HG03442 (cell line): Measurements from ENCODE around the gene ADCY3.

ENCODE experiments used
- ATAC-seq: cut with Tn5 transposase; IDR thresholded peaks from one replicate; pipeline ENCODE4 v1.9.1; 2021; ENCODE audit warnings: mild to moderate bottlenecking, moderate library complexity; ENCODE audit not compliant: unreplicated experiment

Gene ADCY3

GRCh38 chr2:24877646-24878045 lies 42.4 kb downstream of the ADCY3 start:
- ATAC-seq: no peak

DNA sequence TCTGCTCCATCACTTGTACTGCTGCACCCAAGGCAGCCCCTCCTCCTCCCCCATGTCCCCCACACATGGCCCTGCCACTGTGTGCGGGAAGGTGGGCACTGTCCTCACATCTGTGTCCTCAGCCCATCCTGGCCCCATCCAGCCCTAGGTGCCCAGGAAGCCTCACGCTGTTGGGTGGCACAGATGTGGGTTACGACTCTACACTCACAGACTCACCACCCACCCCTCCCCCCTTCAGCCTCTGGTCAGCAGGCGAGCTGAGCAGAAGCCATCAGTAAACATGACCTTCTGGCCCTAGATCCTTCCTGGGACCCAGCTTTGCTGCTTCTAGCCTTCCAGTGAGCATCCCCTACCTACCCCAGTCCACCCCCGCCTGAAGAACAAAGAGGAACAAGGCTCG lies 43.0 kb downstream of the ADCY3 start:
- no peak for ATAC-seq

DNA sequence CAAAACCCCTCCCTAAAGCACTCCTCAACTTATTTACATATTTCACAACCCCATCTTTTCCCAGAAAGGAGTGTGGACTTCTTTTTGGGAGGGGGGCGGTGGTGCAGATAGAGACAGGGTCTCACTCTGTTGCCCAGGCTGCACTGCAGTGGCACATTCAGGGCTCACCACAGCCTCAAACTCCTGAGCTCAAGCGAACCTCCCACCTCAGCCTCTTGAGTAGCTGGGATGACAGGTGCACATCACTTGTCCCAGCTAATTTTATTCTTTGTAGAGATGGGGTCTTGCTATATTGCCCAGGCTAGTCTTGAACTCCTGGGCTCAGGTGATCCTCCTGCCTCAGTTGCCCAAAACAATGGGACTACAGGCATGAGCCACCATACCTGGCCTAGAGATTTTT lies 44.1 kb downstream of the ADCY3 start:
- ATAC-seq: no peak

- no peak for ATAC-seq
These were observed 44.8 kb downstream of the ADCY3 start for GRCh38 chr2:24875272-24875671.

DNA sequence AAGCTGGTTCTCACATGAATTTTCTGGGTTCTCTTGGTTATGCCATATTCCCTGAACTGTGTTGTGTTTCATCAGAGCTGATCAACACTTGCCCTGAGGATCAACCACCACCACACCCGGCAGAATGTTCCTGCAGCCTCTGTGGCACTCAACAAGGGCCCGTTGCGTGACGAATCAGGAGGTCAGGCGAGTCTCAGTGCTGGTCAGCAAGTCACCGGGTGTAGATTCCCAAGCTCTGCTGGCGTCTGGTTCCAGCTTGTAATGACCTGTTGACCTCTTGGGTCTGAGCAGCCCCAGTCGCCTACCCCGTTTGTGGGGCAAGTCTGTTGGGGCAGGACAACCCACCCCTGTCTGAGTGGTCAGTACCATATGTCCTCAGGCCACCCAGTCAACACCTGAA lies 46.0 kb downstream of the ADCY3 start:
- no peak for ATAC-seq

DNA sequence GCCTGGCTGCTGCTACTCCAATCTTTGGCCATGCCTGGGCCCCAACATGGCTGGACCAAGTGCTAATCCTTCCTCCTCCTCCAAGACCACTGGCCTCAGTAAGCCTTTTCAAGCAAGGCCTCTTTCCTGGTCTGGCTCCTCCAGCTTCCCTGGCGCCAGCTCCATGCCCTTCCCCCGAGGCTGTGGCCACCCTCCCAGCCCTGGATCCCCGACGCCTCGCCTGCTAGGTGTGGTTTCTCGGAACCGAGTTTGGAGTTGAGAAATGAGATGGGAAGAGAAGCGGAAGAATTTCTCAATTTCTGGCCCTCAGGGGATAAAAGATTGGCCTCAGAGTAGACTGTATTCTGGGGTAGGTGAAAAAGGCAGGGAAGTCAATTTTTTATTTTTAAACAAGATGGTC lies 46.4 kb downstream of the ADCY3 start:
- no peak for ATAC-seq

- no peak for ATAC-seq
These were observed 47.5 kb downstream of the ADCY3 start for GRCh38 chr2:24872344-24873115.

DNA sequence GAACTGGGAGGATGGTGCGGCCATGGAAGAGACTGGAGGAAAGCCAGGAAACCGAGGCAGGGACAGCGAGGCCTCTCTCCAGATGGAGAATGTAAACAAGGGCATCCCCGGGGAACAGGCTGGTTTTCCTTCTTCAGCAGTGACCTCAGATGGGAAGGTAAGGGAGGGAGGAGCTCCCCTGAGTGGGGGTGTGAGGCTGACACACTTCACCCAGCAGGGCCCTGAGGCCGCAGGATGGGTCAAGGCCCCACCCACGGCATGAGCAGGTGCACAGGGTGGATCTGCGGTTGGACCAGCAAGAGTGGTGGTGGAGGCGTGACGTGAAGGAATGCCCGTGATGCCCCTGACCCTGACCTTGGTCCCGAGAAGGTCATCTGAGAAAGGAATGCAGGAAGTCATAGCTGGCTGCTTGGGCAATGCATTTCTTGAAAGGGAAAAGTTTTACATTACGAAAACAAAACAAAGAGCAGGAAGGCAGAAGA lies 48.1 kb downstream of the ADCY3 start:
- ATAC-seq: no peak

GRCh38 chr2:24870891-24871705 lies 48.9 kb downstream of the ADCY3 start:
- no peak for ATAC-seq

GRCh38 chr2:24870440-24870839 lies 49.6 kb downstream of the ADCY3 start:
- ATAC-seq: no peak

DNA sequence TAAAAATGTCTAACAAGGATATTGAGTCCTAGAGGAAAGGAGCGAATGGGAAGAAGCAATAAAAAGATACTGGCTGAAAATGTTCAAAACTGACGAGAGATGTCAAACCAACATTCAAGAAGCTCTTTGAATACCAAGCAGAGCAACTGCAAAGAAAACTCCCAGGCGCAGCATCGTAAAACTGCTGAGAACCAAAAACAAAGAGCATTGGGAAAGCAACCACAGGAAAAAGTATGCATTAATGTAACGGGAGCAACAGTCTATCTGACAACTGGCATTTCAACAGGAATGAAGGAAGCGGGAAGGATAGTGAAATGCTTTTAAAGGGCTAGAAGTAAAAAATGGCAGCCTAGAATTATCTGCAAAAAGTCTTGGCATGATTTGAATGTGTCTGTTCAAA lies 53.1 kb downstream of the ADCY3 start:
- ATAC-seq: no peak

- ATAC-seq: no peak
These were observed 56.4 kb downstream of the ADCY3 start for GRCh38 chr2:24863641-24864040.

DNA sequence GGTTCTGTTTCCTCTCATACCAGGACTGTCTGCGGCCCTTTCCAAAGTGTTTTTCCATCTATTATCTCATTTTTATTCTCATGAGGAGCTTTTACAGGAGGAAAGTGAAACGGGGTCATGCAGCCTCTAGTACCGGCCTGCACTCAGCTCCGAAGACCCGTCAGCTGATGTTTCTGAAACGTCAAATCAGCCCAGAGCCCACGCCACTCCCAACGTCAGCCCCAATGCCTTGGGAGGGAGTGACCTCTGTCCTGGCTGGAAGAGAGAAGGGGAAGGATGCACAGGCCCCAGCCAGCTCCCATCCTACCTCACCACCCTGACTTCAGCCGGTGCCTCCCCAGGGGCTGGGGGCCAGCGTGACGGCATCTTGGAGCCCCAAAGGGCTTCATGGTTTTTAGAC lies 58.5 kb downstream of the ADCY3 start:
- no peak for ATAC-seq

GRCh38 chr2:24860631-24861030 lies 59.4 kb downstream of the ADCY3 start:
- ATAC-seq: no peak

GRCh38 chr2:24859968-24860600 lies 60.0 kb downstream of the ADCY3 start:
- no peak for ATAC-seq

- no peak for ATAC-seq
These were observed 61.0 kb downstream of the ADCY3 start for GRCh38 chr2:24858996-24859395.

DNA sequence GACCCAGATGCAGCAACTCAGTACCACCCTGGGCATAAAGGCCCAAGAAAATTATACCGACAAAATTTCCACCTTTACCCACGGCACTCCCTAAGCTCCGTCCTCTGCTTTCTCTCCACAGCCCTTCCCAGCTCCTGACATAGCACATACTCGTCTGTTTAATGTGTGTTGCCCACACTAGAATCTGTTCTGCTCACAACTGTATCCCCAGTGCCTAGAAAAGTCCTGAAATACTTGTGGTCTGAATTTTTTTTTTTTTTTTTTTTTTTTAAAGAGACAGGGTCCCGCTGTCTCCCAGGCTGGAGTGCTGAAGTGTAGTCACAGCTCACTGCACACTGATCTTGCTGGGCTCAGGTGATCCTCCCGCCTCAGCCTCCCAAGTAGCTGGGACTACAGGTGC lies 62.3 kb downstream of the ADCY3 start:
- ATAC-seq: no peak

- ATAC-seq: no peak
These were observed 63.2 kb downstream of the ADCY3 start for GRCh38 chr2:24856791-24857211.

- ATAC-seq: no peak
These were observed 64.3 kb downstream of the ADCY3 start for GRCh38 chr2:24855726-24856125.

- no peak for ATAC-seq
These were observed 64.9 kb downstream of the ADCY3 start for GRCh38 chr2:24855022-24855622.

- no peak for ATAC-seq
These were observed 66.0 kb downstream of the ADCY3 start for GRCh38 chr2:24853996-24854395.
